ENCODE measurements around the gene SORCS2.

Gene SORCS2

GRCh38 chr4:7348946-7349900 lies 156.9 kb downstream of the SORCS2 start:
- in situ Hi-C loops (cut with MboI; ENCODE audit: low sequenced_read_pairs) = no loop called here

GRCh38 chr4:7350396-7350795 lies 158.1 kb downstream of the SORCS2 start:
- in situ Hi-C loops (cut with MboI; ENCODE audit: low sequenced_read_pairs) = no loop called here

GRCh38 chr4:7351014-7351413 lies 158.7 kb downstream of the SORCS2 start:
- in situ Hi-C loops (cut with MboI; ENCODE audit: low sequenced_read_pairs) = no loop called here

- in situ Hi-C loops (cut with MboI; ENCODE audit: low sequenced_read_pairs) = no loop called here
Measured at GRCh38 chr4:7352486-7352885, 160.1 kb downstream of the SORCS2 start.

- in situ Hi-C loops (cut with MboI; ENCODE audit: low sequenced_read_pairs) = no loop called here
Measured at GRCh38 chr4:7353046-7353790, 160.9 kb downstream of the SORCS2 start.

GRCh38 chr4:7353846-7354610 lies 161.7 kb downstream of the SORCS2 start:
- in situ Hi-C loops (cut with MboI; ENCODE audit: low sequenced_read_pairs) = no loop called here

GRCh38 chr4:7354927-7355326 lies 162.6 kb downstream of the SORCS2 start:
- in situ Hi-C loops (cut with MboI; ENCODE audit: low sequenced_read_pairs) = no loop called here

GRCh38 chr4:7355795-7356194 lies 163.5 kb downstream of the SORCS2 start:
- in situ Hi-C loops (cut with MboI; ENCODE audit: low sequenced_read_pairs) = no loop called here

- in situ Hi-C loops (cut with MboI; ENCODE audit: low sequenced_read_pairs) = no loop called here
Measured at GRCh38 chr4:7356667-7357310, 164.5 kb downstream of the SORCS2 start.

- in situ Hi-C loops (cut with MboI; ENCODE audit: low sequenced_read_pairs) = no loop called here
Measured at GRCh38 chr4:7357323-7357722, 165.0 kb downstream of the SORCS2 start.

- in situ Hi-C loops (cut with MboI; ENCODE audit: low sequenced_read_pairs) = no loop called here
Measured at GRCh38 chr4:7358100-7358735, 165.9 kb downstream of the SORCS2 start.

GRCh38 chr4:7359400-7360062 lies 167.2 kb downstream of the SORCS2 start:
- in situ Hi-C loops (cut with MboI; ENCODE audit: low sequenced_read_pairs) = no loop called here

- in situ Hi-C loops (cut with MboI; ENCODE audit: low sequenced_read_pairs) = no loop called here
Measured at GRCh38 chr4:7360806-7361205, 168.5 kb downstream of the SORCS2 start.

- in situ Hi-C loops (cut with MboI; ENCODE audit: low sequenced_read_pairs) = no loop called here
Measured at GRCh38 chr4:7361280-7361895, 169.1 kb downstream of the SORCS2 start.

GRCh38 chr4:7362341-7362740 lies 170.0 kb downstream of the SORCS2 start:
- in situ Hi-C loops (cut with MboI; ENCODE audit: low sequenced_read_pairs) = no loop called here

- in situ Hi-C loops (cut with MboI; ENCODE audit: low sequenced_read_pairs) = no loop called here
Measured at GRCh38 chr4:7362862-7363430, 170.6 kb downstream of the SORCS2 start.

- in situ Hi-C loops (cut with MboI; ENCODE audit: low sequenced_read_pairs) = no loop called here
Measured at GRCh38 chr4:7364979-7365378, 172.6 kb downstream of the SORCS2 start.

GRCh38 chr4:7365462-7366179 lies 173.3 kb downstream of the SORCS2 start:
- in situ Hi-C loops (cut with MboI; ENCODE audit: low sequenced_read_pairs) = no loop called here
